VCaP (cell line): ENCODE measurements around the gene NFATC1.

Source experiments
- H3K27ac ChIP-seq: fragments of 450-650 bp; 2 replicates; pipeline ENCODE4 v1.5.1; 2017
- CTCF ChIP-seq: fragments of 450-650 bp; conservative IDR thresholded peaks from 2 replicates; pipeline ENCODE4 v1.5.1; 2017; ENCODE audit warnings: mild to moderate bottlenecking, moderate library complexity

The NFATC1 gene

DNA sequence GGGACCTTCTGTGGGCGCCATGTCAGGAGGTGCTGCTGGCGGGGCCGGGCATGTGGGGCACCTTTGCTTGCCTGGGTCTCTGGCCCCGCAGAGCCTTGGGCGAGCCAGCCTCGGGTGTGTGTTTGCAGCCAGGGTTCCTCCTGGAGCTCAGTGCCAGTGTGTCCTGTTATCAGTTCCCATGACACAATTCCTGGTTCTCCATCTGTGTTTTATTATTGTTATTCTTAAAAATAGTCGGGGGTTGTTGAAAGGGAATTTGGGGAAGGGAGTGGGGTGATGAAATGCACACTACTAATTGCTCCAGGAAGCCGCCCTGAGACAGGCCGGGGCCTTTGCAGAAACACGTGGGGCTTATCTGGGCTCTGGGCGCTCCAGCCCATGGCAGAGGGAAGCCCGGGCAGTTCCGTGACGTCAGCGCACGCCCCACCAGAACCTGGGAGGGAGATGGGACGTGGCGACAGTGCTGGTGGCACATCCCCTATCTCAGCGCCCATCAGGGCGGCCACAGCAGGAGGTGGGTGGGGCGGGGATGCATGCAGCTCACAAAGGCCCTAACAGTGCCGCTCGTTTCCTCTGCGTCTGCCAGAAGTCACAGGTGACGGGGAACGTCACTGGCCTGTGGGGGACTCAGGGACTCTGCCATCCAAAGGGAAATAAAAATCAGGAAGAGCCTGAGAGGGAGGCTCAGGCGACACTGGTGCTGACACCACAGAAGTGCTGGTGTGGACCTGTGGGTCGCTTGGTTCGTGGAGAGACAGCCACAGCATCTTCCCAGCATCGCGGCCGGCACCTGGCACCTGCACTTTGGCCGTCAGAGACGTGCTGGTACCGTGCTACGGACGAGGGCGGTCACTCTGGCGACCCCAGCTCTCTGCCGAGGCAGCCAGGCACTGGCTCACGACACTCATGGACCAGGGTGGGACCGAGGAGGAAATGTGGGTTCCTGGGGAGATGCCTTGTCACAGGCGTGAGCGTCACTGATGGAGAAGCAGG, 131.0 kb downstream of the NFATC1 start:
- no peak for TF ChIP-seq CTCF
- peak overlapping the region; percentile 41; the same call in 1 of the 2 replicates for H3K27ac ChIP-seq

DNA sequence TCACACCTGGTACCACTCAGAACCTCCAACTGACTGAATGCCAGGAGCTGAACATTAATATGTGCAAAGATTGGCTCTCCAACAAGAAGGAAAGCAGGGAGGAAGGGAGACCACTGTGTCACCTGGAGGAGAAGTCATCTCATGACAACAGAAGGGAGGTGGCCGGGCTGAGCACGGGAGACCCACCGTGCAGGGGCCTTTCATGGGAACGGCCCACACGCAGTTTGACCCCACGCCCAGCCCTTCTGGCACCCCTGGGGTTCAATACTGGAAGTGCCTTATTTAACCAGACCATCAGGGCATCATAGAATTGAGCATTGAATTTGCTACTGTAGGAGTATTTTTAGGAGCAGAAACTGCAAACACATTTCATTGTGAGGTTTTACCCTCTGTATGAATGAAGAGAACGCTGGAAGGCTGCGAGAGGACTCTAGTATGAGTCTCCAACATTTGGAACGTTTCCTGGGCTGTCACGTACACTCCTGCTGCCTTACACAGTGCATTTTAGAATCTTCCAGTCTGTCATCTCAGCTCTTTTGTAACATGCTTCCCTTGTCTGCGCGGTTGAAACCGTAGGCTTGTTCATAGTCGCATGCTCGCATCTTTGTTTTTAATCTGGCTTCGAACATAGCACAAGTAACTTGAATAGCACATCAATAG, 132.1 kb downstream of the NFATC1 start:
- no peak for TF ChIP-seq CTCF
- H3K27ac ChIP-seq, result no peak overlapping the region

DNA sequence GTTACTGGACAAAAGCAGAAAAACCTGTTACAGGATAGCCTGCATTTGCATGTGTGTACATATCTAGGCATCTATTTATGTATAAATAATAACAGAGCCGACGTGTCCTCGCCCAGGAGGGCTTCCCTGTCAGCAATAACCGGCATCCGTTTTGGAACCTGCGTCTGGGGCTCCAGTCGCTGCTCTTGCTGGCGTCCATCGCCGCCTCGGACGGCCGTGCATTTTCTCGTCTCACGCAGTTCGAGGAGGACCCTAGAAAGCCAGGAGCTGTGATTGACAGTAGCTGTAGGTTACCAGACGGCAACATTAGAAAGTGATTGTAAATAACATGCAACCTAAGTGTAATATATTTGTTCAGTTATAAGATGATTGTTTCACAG, 132.6 kb downstream of the NFATC1 start:
- TF ChIP-seq CTCF, result no peak
- H3K27ac ChIP-seq, result no peak overlapping the region

GRCh38 chr18:79528846-79529245, 133.1 kb downstream of the NFATC1 start:
- TF ChIP-seq CTCF, result peak; percentile 91
- H3K27ac ChIP-seq, result no peak overlapping the region

DNA sequence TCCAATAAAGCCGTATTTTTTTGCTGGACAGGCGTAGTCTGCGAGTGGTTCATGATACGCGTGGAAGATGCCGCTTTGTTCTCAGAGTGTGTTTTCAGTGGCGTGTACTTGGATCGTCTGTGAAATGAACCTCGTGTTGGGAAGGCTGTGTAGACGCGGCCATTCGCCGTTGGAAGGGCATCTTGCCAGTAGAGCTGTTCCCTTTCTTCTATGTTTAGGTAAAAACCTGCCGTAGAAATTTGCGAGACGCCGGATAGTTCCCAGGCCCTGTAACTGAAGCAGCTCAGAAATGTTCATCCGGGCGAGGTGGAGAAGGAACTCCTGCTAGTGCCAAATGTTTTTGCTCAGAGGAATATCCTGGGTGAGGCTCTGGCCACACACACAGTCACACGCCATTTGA, 133.6 kb downstream of the NFATC1 start:
- TF ChIP-seq CTCF, result no peak
- H3K27ac ChIP-seq, result no peak overlapping the region

DNA sequence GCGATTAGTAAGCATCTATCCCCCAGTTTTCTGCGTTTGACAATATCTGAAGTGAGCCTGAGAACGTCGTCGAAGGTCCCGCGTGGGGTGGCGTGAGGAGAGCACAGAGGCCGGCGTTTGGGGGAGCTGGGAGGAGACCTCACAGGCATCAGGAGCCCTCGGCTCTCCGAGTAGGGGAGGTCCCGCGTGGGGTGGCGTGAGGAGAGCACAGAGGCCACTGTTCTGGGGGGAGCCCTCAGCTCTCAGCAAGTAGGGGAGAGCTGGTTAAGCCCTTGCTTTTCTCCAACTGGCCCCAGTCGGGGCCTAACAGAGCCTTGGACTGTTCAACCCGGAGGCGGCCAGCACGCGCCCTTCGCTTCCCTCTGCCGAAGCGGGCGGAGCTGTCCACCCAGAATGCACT, 134.3 kb downstream of the NFATC1 start:
- no peak overlapping the region for H3K27ac ChIP-seq
- TF ChIP-seq CTCF, result no peak

DNA sequence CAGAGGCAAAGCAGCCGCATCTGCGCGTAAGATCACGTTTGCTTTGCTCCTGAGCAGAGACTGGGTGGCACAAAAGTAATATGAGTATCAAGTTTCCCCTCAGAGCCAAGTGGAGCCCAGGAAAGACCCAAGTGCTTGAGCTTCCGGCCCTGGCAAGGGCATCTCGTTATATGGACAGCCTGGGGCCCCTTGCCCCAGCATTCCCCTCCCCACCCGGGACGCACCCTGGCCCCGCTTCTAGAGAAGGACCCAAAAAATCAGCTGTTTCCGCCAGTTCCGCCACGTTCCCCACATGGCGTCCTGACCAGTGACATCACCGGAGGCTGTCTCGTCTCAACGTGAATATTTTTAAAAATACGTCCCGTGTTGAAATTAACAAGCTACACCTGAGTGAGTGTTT, 135.1 kb downstream of the NFATC1 start:
- TF ChIP-seq CTCF, result no peak
- H3K27ac ChIP-seq, result no peak overlapping the region
